ENCODE results near the gene GALNS.

The GALNS gene

DNA sequence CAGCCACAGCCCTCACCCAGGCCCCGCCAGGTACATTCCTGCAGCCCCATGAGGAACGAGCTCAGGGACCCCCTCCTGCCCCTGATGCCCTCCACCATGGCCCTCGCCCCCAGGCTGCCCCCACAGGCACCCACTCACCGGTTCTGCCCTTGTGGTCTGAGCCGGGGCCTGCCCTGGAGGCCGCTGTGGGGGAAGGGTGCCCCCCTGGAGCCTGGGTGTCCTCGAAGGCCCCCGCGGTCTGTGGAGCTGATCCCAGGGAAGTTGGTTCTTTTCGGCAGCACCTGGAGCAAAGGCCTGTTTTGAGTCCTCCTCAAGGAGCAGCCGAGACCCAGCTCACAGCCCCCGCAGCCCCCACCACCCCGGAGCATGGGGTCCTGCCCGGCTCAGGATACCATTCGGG, 7.4 kb upstream of the GALNS start:
- H3K4me1 Mint-ChIP-seq (ENCODE audit: low read depth), result peaks cover 8% of the 10 kb centered on the region
- H3K9me3 Mint-ChIP-seq, result no peaks in the 10 kb centered on the region
- intact Hi-C loops (cut with micrococcal nuclease), result no loop called here
- no peak overlapping the region for H3K27ac Mint-ChIP-seq
- H3K4me3 Mint-ChIP-seq, result no peak overlapping the region
- H3K36me3 Mint-ChIP-seq (ENCODE audit: low read depth), result peaks cover 41% of the 10 kb centered on the region
- peaks cover 22% of the 10 kb centered on the region for H3K27me3 Mint-ChIP-seq

DNA sequence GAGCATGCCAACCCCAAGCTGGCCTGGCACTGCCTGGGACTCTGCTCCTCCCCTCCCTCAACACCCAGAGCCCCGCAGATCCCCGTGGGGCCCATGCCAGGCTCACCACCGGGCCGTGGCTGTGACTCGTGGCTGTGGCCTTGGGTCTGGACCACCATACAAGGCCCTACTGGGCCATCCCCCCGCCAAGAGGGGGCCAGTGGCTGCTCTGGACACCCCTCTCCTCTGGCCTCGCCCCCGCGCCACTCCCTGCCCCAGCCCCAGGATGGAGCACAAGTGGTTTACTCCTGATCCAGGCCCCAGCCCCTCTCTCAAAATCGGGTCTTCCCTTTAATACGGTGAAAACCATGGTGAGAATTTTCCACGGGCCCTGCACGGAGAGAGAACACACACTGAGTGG, 6.7 kb upstream of the GALNS start:
- no peaks in the 10 kb centered on the region for H3K9me3 Mint-ChIP-seq
- peaks cover 47% of the 10 kb centered on the region for H3K36me3 Mint-ChIP-seq (ENCODE audit: low read depth)

DNA sequence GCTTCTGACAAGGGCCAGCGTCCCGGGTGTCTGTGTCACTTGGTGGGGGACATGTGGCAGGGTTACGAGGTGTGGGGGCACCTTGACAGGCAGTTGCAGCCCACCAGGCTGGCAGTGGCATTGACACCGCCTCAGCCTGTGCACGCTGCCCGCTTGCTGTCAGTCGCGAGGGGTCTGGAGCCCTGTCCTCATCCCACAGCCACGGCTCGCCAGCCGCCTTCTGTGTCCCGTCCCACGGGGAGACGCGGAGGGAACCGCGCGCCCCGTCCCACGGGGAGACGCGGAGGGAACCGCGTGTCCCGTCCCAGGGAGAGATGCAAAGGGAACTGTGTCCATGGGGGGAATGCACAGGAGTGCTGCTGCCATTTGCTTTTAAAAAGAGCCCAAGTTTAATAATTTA, 6.2 kb upstream of the GALNS start:
- H3K27me3 Mint-ChIP-seq, result peaks cover 12% of the 10 kb centered on the region
- H3K4me1 Mint-ChIP-seq (ENCODE audit: low read depth), result peaks cover 18% of the 10 kb centered on the region
- peaks cover 49% of the 10 kb centered on the region for H3K36me3 Mint-ChIP-seq (ENCODE audit: low read depth)
- no peaks in the 10 kb centered on the region for H3K9me3 Mint-ChIP-seq
- H3K4me3 Mint-ChIP-seq, result no peak overlapping the region
- H3K27ac Mint-ChIP-seq, result no peak overlapping the region
- intact Hi-C loops (cut with micrococcal nuclease), result no loop called here

More for the DNA sequence above, 6.7 kb upstream of the GALNS start:
- Mint-ChIP-seq H3K27me3 (peaks cover 15% of the 10 kb centered on the region), H3K4me3 (no peak overlapping the region), H3K27ac (no peak overlapping the region), H3K4me1 (ENCODE audit: low read depth) (peaks cover 14% of the 10 kb centered on the region)
- intact Hi-C loops (cut with micrococcal nuclease), result no loop called here

DNA sequence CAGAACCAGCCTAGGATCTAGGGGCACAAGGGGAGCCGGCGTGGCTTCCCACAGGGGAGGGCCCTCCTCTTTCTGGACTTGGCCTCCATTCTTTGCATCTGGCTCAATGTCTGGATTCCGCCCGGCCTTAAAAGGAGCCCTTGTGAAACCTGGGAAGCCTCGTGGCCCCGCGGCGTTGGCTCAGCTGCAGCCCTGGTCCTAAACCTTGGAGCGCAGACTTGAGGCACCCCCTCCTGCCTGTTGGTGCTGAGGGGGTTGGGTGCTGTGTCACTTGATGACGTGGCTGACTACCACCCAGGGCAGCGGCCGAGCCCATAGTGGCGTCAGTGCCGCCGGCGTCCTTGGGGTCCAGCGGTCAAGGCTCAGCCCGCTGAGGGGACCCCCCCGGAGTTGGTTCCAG, 4.6 kb upstream of the GALNS start:
- Mint-ChIP-seq H3K4me3 (no peak overlapping the region), H3K36me3 (ENCODE audit: low read depth) (peaks cover 56% of the 10 kb centered on the region), H3K4me1 (ENCODE audit: low read depth) (peaks cover 24% of the 10 kb centered on the region), H3K27me3 (no peaks in the 10 kb centered on the region), H3K27ac (no peak overlapping the region), H3K9me3 (no peaks in the 10 kb centered on the region)
- intact Hi-C loops (cut with micrococcal nuclease), result no loop called here

DNA sequence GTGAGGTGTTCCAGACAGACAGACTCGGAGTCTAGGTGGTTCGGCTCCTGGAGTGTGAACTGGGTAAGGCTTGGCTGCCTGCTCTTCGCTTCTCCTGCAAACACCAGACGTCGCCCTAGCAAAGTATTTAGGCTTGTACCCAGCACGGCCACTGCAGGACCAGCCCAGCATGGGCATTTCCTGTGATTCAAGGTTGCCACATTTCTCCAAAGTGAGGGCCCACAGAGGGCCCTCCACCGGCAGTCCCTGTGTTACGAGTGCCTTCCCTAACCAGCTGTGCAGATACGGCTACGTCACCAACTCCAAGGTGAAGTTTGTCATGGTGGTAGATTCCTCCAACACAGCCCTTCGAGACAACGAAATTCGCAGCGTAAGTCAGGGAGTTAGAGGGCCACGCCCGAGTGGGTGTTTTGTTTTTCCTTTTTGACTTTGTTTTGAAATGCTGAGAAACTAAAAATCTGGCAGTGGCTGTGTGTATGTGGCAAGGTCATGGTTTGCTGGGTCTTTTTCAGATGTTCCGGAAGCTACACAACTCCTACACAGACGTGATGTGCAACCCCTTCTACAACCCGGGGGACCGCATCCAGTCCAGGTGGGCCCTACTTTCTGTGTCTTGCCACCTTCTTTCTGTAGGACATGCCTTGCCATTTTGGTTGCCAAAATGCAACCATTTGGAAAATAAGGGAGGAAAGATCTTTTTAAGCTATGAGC, 2.8 kb upstream of the GALNS start:
- no peak overlapping the region for H3K4me3 Mint-ChIP-seq
- H3K9me3 Mint-ChIP-seq, result no peaks in the 10 kb centered on the region
- peaks cover 62% of the 10 kb centered on the region for H3K36me3 Mint-ChIP-seq (ENCODE audit: low read depth)
- peaks cover 41% of the 10 kb centered on the region for H3K4me1 Mint-ChIP-seq (ENCODE audit: low read depth)
- H3K27me3 Mint-ChIP-seq, result no peaks in the 10 kb centered on the region
- no peak overlapping the region for H3K27ac Mint-ChIP-seq
- intact Hi-C loops (cut with micrococcal nuclease), result no loop called here

DNA sequence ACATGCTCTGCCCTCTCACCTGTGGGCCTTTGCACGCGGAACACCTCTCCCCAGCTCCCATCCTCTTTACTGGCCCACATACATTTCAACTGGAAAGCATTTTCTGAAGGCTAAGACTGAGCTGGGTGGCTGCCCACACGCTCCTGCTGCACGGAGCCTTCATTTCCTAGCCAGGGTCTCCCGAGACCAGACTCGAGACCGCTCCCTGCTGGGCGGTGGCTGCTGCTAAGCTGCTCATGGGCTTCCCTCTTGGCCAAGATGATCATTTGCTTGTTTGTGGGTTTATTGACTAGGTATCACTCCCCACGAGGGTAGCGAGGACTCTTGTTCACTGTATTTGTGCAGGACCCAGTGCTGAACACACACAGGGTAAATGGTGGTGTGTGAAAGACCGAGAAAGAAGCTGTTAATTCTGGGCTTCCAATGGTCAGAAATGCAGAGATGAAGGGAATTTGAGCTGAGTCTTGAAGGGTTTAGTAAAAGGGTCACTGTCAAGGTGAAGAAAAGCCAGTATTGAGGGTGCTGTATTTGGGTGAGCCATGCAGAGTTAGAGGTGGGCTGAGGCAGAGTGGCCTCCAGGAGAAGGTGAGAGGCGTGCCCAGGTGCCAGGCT, 1.1 kb upstream of the GALNS start:
- Mint-ChIP-seq H3K27ac (peak overlapping the region; percentile 83), H3K36me3 (ENCODE audit: low read depth) (peaks cover 58% of the 10 kb centered on the region), H3K4me3 (peak overlapping the region; percentile 90), H3K4me1 (ENCODE audit: low read depth) (peaks cover 55% of the 10 kb centered on the region), H3K9me3 (no peaks in the 10 kb centered on the region), H3K27me3 (no peaks in the 10 kb centered on the region)
- intact Hi-C loops (cut with micrococcal nuclease), result loop anchor here (2.0 kb wide), 3 partner anchors 45 to 359 kb away; partner anchors contain the start of genes PIEZO1 and ZNF778

DNA sequence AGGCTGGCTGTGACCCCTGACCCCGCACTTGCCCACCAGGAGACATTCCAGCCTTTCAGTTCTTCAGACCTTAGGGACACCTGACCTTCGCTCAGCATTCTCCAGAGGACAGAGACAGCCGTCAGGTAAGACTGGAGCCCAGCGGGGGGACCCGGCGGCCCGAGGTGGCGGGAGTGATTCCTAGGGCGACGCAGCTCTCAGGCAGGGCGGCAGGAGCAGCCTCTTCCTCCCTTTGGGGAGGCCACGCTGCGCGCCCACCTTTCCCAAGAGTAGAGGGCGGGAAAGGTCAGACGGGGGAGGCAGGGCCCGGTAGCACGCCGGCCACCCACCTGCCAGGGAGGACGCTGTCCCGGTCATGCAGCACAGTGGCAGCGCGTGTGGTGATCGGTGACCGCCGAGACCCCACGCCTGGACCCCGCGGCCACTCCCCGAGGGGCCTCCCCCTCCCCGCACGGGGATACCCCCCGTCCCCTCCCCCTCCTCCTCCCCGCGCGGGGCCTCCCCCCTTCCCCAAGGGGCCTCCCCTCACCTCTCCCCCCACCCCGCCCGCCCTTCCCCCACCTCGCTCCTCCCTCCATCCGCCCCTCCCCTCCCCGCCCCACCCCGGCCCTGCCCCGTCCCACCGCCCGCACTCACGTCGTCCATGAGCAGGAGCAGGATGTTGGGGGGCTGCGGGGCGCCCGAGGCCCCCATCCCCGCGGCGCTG, 472 bp downstream of the GALNS start:
- H3K36me3 Mint-ChIP-seq (ENCODE audit: low read depth), result peaks cover 57% of the 10 kb centered on the region
- peak overlapping the region; percentile 90 for H3K4me3 Mint-ChIP-seq
- intact Hi-C loops (cut with micrococcal nuclease), result loop anchor here (2.0 kb wide), 3 partner anchors 43 to 361 kb away; partner anchors contain the start of genes PIEZO1 and ZNF778
- peaks cover 68% of the 10 kb centered on the region for H3K4me1 Mint-ChIP-seq (ENCODE audit: low read depth)
- no peaks in the 10 kb centered on the region for H3K9me3 Mint-ChIP-seq
- peak overlapping the region; percentile 83 for H3K27ac Mint-ChIP-seq
- no peaks in the 10 kb centered on the region for H3K27me3 Mint-ChIP-seq

- peaks cover 57% of the 10 kb centered on the region for H3K36me3 Mint-ChIP-seq (ENCODE audit: low read depth)
- H3K4me1 Mint-ChIP-seq (ENCODE audit: low read depth), result peaks cover 70% of the 10 kb centered on the region
- peak overlapping the region; percentile 69 for H3K27ac Mint-ChIP-seq
- intact Hi-C loops (cut with micrococcal nuclease), result loop anchor here (2.0 kb wide), 3 partner anchors 43 to 361 kb away; partner anchors contain the start of genes PIEZO1 and ZNF778
- H3K9me3 Mint-ChIP-seq, result no peaks in the 10 kb centered on the region
- peak overlapping the region; percentile 75 for H3K4me3 Mint-ChIP-seq
- H3K27me3 Mint-ChIP-seq, result no peaks in the 10 kb centered on the region
These were observed 1.0 kb downstream of the GALNS start for GRCh38 chr16:88855736-88856121.

DNA sequence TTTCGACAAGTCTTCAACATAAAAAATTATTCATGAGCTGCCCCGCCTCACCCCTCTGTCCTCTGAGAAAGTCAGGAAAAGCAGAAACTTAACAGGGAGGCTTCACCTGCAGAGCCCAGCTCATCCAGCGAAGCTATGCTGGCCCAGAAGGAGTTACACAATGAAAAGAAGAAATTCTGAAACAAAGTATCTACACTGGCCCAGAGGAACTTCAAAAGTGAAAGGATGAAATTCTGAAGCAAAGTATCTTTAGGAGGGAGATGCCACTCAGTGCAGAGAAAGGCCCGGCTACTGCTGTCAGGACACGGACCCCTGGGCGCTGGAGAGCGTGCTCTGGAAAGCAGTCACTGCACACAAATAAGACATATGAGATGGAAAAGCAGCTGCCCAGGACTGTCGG, 1.6 kb downstream of the GALNS start:
- peak overlapping the region; percentile 72 for H3K4me3 Mint-ChIP-seq
- intact Hi-C loops (cut with micrococcal nuclease), result no loop called here
- H3K36me3 Mint-ChIP-seq (ENCODE audit: low read depth), result peaks cover 57% of the 10 kb centered on the region
- H3K4me1 Mint-ChIP-seq (ENCODE audit: low read depth), result peaks cover 70% of the 10 kb centered on the region
- no peaks in the 10 kb centered on the region for H3K27me3 Mint-ChIP-seq
- peak overlapping the region; percentile 69 for H3K27ac Mint-ChIP-seq
- H3K9me3 Mint-ChIP-seq, result no peaks in the 10 kb centered on the region

DNA sequence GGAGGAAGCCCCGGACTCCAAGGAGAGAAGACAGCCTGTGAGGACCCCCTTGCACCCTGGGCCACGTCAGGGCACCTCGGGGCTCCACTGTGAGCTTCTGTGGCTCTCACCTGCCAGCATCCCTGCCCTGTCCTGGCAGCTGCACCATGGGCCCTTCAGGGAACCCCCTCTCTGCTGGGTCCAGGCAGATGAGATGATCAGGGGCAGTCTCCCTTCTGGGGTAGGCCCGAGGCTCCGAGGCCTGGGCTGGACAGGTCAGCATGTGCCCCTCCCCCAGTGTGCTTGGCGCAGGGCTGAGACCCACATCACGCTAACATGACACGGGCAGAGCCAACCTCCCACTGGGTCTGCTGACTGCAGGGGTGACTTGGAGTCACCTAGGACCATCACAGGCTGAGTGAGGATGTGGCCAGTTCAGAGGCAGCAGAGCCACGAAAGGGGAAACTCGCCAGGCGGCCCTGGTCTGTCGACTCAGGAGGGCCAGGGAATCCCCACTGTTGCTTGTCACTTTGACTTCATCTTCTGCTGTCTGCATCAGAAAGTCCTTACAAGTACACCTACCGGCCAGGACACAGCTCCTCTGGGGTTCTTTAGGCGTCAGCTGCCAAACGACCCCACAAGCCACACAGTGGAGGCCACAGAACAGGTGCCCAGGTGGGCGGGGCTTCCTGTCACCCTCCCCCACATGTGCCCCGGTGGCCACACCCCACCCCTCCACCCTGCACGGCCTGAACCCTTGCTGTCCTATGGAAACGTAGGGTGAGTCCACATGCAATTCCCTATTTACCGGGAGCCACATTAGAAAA, 2.2 kb downstream of the GALNS start:
- Mint-ChIP-seq H3K9me3 (no peaks in the 10 kb centered on the region), H3K27me3 (no peaks in the 10 kb centered on the region), H3K36me3 (ENCODE audit: low read depth) (peaks cover 57% of the 10 kb centered on the region), H3K4me1 (ENCODE audit: low read depth) (peaks cover 66% of the 10 kb centered on the region), H3K4me3 (peak overlapping the region; percentile 32), H3K27ac (peak overlapping the region; percentile 69)
- intact Hi-C loops (cut with micrococcal nuclease), result no loop called here

DNA sequence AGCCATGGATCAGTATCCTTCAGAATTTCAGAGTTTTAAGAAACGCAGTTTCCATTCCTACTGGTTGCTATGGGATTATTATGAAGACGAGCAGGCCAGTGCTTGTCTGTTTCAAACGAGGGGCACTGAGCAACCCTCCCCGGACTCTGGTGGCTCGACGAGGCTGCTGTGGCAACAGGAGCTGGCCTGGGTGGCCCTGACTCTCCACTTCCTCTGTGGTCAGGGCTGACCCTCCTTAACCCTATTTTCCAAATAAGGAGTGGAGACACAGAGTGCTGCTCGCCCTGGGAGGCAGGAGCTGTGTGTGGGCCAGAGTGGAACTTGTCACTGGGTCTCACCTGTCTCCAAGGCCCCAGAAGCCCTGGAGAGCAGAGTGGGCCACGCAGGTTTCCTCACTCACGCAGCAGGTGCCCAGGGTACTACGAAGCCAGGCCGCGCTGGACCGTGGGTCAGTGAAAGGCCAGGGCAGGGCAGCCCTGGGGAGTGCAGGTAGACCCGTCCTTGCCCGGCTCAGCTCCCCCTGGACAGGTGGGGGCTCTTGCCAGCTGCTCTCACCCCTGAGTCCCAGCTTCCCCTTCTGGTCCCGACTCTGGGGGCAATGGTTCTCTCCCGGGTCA, 3.3 kb downstream of the GALNS start:
- peaks cover 58% of the 10 kb centered on the region for H3K36me3 Mint-ChIP-seq (ENCODE audit: low read depth)
- H3K27me3 Mint-ChIP-seq, result no peaks in the 10 kb centered on the region
- peaks cover 56% of the 10 kb centered on the region for H3K4me1 Mint-ChIP-seq (ENCODE audit: low read depth)
- intact Hi-C loops (cut with micrococcal nuclease), result no loop called here
- H3K4me3 Mint-ChIP-seq, result peak overlapping the region; percentile 2
- no peaks in the 10 kb centered on the region for H3K9me3 Mint-ChIP-seq
- H3K27ac Mint-ChIP-seq, result peak overlapping the region; percentile 69

GRCh38 chr16:88851616-88852015, 5.1 kb downstream of the GALNS start:
- Mint-ChIP-seq H3K36me3 (ENCODE audit: low read depth) (peaks cover 67% of the 10 kb centered on the region), H3K4me1 (ENCODE audit: low read depth) (peaks cover 45% of the 10 kb centered on the region), H3K27me3 (no peaks in the 10 kb centered on the region), H3K4me3 (no peak overlapping the region), H3K9me3 (no peaks in the 10 kb centered on the region), H3K27ac (no peak overlapping the region)
- intact Hi-C loops (cut with micrococcal nuclease), result no loop called here

GRCh38 chr16:88850531-88851199, 6.1 kb downstream of the GALNS start:
- no peaks in the 10 kb centered on the region for H3K27me3 Mint-ChIP-seq
- H3K4me1 Mint-ChIP-seq (ENCODE audit: low read depth), result peaks cover 47% of the 10 kb centered on the region
- H3K4me3 Mint-ChIP-seq, result no peak overlapping the region
- no peak overlapping the region for H3K27ac Mint-ChIP-seq
- peaks cover 68% of the 10 kb centered on the region for H3K36me3 Mint-ChIP-seq (ENCODE audit: low read depth)
- intact Hi-C loops (cut with micrococcal nuclease), result no loop called here
- H3K9me3 Mint-ChIP-seq, result no peaks in the 10 kb centered on the region
